ENCODE measurements around the gene KCTD16. TPM values are rescaled to one million over a fixed set of nuclear protein-coding genes. Genes with fewer than 3 reads are reported as not detected.
A peak's percentile ranks its signal among the peaks of the same experiment; 100 is the strongest.

The KCTD16 gene
- total and polyA plus RNA-seq, 5 donors from 2014 or later, result 0.44 TPM; not detected in 4

GRCh38 chr5:144202072-144202471, 31.4 kb downstream of the KCTD16 start:
- Mint-ChIP-seq H3K27ac (no peak overlapping the region), H3K36me3 (no peaks in the 10 kb centered on the region), H3K4me3 (no peak overlapping the region), H3K4me1 (peaks cover 0 to 9% (median 1%) of the 10 kb centered on the region in 4 donors), H3K27me3 (peaks cover 45% of the 10 kb centered on the region), H3K9me3 (peaks cover 0 to 1% (median 0%) of the 10 kb centered on the region in 7 donors)
- no peak overlapping the region for H3K27ac ChIP-seq (ENCODE audit: insufficient read depth, low read length, poor library complexity, severe bottlenecking)
- no peaks in the 10 kb centered on the region for H3K9me3 ChIP-seq (ENCODE audit: control insufficient read depth in 2 of 2, low read length in 2 of 2)
- DNase-seq, result no peak
- ATAC-seq (ENCODE audit: low read depth in 2 of 2), result no peak
- no peak overlapping the region for H3K4me3 ChIP-seq (ENCODE audit: low read depth, low read length)
- H3K27me3 ChIP-seq (ENCODE audit: control insufficient read depth, insufficient read depth, low read length), result peaks cover 29% of the 10 kb centered on the region
- no peaks in the 10 kb centered on the region for H3K4me1 ChIP-seq (ENCODE audit: control insufficient read depth, insufficient read depth, low read length, poor library complexity, severe bottlenecking)
- H3K36me3 ChIP-seq (ENCODE audit: control insufficient read depth, insufficient read depth, low read length), result no peaks in the 10 kb centered on the region

DNA sequence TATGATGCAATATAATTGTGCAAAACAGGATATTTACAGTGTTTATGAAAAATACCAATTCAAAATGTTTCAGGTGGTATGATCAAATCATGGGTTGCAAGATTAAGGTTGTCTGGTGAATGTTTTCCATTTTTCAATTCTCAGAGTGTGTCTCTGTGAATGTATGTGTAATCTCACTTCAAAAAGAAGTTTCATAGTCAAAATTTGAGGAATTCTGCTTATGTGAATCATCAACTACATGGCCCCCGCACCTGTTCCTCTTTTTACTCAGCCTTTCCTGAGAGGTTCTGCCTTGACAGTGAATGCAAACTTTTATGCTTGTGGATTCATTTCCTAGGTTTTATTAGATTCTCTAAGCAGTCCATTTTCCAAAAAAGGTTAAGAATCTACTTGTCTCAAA, 32.1 kb downstream of the KCTD16 start:
- Mint-ChIP-seq H3K4me1 (peaks cover 0 to 9% (median 1%) of the 10 kb centered on the region in 4 donors), H3K4me3 (no peak overlapping the region), H3K36me3 (no peaks in the 10 kb centered on the region), H3K27me3 (peaks cover 45% of the 10 kb centered on the region), H3K9me3 (peaks cover 0 to 1% (median 0%) of the 10 kb centered on the region in 7 donors), H3K27ac (no peak overlapping the region)
- ATAC-seq (ENCODE audit: low read depth in 2 of 2), result no peak
- Histone ChIP-seq H3K4me1 (ENCODE audit: control insufficient read depth, insufficient read depth, low read length, poor library complexity, severe bottlenecking) (no peaks in the 10 kb centered on the region), H3K4me3 (ENCODE audit: low read depth, low read length) (no peak overlapping the region), H3K27me3 (ENCODE audit: control insufficient read depth, insufficient read depth, low read length) (peaks cover 30% of the 10 kb centered on the region), H3K27ac (ENCODE audit: insufficient read depth, low read length, poor library complexity, severe bottlenecking) (no peak overlapping the region), H3K36me3 (ENCODE audit: control insufficient read depth, insufficient read depth, low read length) (no peaks in the 10 kb centered on the region), H3K9me3 (ENCODE audit: control insufficient read depth in 2 of 2, low read length in 2 of 2) (no peaks in the 10 kb centered on the region)
- DNase-seq, result no peak

GRCh38 chr5:144203750-144204596, 33.3 kb downstream of the KCTD16 start:
- ATAC-seq (ENCODE audit: low read depth in 2 of 2), result peak in 1 of 2 donors; percentile 50
- peaks cover 30% of the 10 kb centered on the region for H3K27me3 ChIP-seq (ENCODE audit: control insufficient read depth, insufficient read depth, low read length)
- Mint-ChIP-seq H3K4me1 (peaks cover 0 to 9% (median 1%) of the 10 kb centered on the region in 4 donors), H3K27me3 (peaks cover 50% of the 10 kb centered on the region), H3K27ac (no peak overlapping the region), H3K9me3 (peaks cover 0 to 1% (median 0%) of the 10 kb centered on the region in 7 donors), H3K4me3 (no peak overlapping the region), H3K36me3 (no peaks in the 10 kb centered on the region)
- H3K4me3 ChIP-seq (ENCODE audit: low read depth, low read length), result no peak overlapping the region
- no peaks in the 10 kb centered on the region for H3K36me3 ChIP-seq (ENCODE audit: control insufficient read depth, insufficient read depth, low read length)
- no peaks in the 10 kb centered on the region for H3K9me3 ChIP-seq (ENCODE audit: control insufficient read depth in 2 of 2, low read length in 2 of 2)
- no peak overlapping the region for H3K27ac ChIP-seq (ENCODE audit: insufficient read depth, low read length, poor library complexity, severe bottlenecking)
- H3K4me1 ChIP-seq (ENCODE audit: control insufficient read depth, insufficient read depth, low read length, poor library complexity, severe bottlenecking), result no peaks in the 10 kb centered on the region
- peak; percentile 16 to 70 (median 46) for DNase-seq

DNA sequence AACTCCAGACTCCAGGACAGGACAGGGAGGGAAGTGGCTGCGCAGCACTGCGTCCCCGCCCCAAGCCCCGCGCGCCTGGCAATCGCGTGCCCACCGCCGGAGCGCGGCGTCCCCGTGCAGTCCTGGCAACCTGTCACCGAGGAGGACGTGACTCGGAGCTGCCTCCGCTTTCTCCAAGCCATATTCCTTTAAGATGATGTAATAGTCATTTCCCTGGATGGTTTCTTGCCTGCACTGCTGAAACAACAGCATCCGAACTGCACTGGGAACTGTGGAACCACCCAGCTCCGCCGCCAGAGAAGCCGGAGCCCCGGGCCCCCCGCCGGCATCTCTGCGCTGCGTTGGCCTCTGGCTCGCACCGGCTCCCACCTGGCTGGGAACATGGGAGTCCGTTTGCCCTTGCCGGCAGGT, 34.5 kb downstream of the KCTD16 start:
- H3K9me3 ChIP-seq (ENCODE audit: control insufficient read depth in 2 of 2, low read length in 2 of 2), result no peaks in the 10 kb centered on the region
- Mint-ChIP-seq H3K9me3 (peaks cover 0 to 1% (median 0%) of the 10 kb centered on the region in 7 donors), H3K4me1 (peaks cover 0 to 9% (median 1%) of the 10 kb centered on the region in 4 donors), H3K4me3 (no peak overlapping the region), H3K27ac (no peak overlapping the region), H3K36me3 (no peaks in the 10 kb centered on the region), H3K27me3 (peaks cover 50% of the 10 kb centered on the region)
- H3K27ac ChIP-seq (ENCODE audit: insufficient read depth, low read length, poor library complexity, severe bottlenecking), result no peak overlapping the region
- no peaks in the 10 kb centered on the region for H3K36me3 ChIP-seq (ENCODE audit: control insufficient read depth, insufficient read depth, low read length)
- no peak overlapping the region for H3K4me3 ChIP-seq (ENCODE audit: low read depth, low read length)
- peaks cover 33% of the 10 kb centered on the region for H3K27me3 ChIP-seq (ENCODE audit: control insufficient read depth, insufficient read depth, low read length)
- DNase-seq, result no peak
- no peak for ATAC-seq (ENCODE audit: low read depth in 2 of 2)
- H3K4me1 ChIP-seq (ENCODE audit: control insufficient read depth, insufficient read depth, low read length, poor library complexity, severe bottlenecking), result no peaks in the 10 kb centered on the region

GRCh38 chr5:144206141-144206540, 35.5 kb downstream of the KCTD16 start:
- Mint-ChIP-seq H3K4me1 (peaks cover 0 to 9% (median 1%) of the 10 kb centered on the region in 4 donors), H3K9me3 (peaks cover 0 to 1% (median 0%) of the 10 kb centered on the region in 7 donors), H3K27me3 (peaks cover 51% of the 10 kb centered on the region), H3K4me3 (no peak overlapping the region), H3K27ac (no peak overlapping the region), H3K36me3 (no peaks in the 10 kb centered on the region)
- H3K36me3 ChIP-seq (ENCODE audit: control insufficient read depth, insufficient read depth, low read length), result no peaks in the 10 kb centered on the region
- no peaks in the 10 kb centered on the region for H3K9me3 ChIP-seq (ENCODE audit: control insufficient read depth in 2 of 2, low read length in 2 of 2)
- H3K27ac ChIP-seq (ENCODE audit: insufficient read depth, low read length, poor library complexity, severe bottlenecking), result no peak overlapping the region
- H3K27me3 ChIP-seq (ENCODE audit: control insufficient read depth, insufficient read depth, low read length), result peaks cover 33% of the 10 kb centered on the region
- DNase-seq, result no peak
- H3K4me3 ChIP-seq (ENCODE audit: low read depth, low read length), result no peak overlapping the region
- ATAC-seq (ENCODE audit: low read depth in 2 of 2), result no peak
- no peaks in the 10 kb centered on the region for H3K4me1 ChIP-seq (ENCODE audit: control insufficient read depth, insufficient read depth, low read length, poor library complexity, severe bottlenecking)

DNA sequence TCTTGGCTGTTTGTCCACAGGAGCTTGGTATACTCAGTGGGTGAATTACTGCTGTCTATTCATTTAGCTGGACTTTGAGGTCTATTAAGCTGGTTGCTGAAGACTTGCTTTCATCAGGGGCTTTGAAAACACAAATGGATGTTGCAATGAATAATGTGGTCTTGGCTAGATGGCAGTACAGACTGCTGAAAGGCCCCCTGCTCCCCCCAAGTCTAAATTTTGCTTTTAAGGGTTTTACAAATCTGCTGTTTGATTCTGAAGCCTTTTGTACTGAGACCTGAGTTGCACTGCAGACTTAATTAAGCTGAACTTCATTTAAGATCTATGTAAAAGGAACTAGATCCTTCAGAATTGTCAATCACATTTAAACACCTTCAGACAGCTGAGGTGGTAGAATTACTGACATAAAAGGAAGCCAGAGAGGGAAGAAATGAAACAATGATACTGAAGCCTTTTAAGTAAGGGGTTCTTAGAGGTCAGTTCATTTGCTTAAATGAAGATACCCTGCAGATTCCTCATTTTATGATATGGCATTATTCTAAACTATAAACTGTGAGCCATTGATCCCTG, 37.3 kb downstream of the KCTD16 start:
- no peak for DNase-seq
- Mint-ChIP-seq H3K36me3 (no peaks in the 10 kb centered on the region), H3K4me1 (peaks cover 0 to 9% (median 1%) of the 10 kb centered on the region in 4 donors), H3K9me3 (peaks cover 0 to 1% (median 0%) of the 10 kb centered on the region in 7 donors), H3K27me3 (peaks cover 50% of the 10 kb centered on the region), H3K27ac (no peak overlapping the region), H3K4me3 (no peak overlapping the region)
- H3K27me3 ChIP-seq (ENCODE audit: control insufficient read depth, insufficient read depth, low read length), result peaks cover 33% of the 10 kb centered on the region
- H3K36me3 ChIP-seq (ENCODE audit: control insufficient read depth, insufficient read depth, low read length), result no peaks in the 10 kb centered on the region
- no peaks in the 10 kb centered on the region for H3K9me3 ChIP-seq (ENCODE audit: control insufficient read depth in 2 of 2, low read length in 2 of 2)
- H3K27ac ChIP-seq (ENCODE audit: insufficient read depth, low read length, poor library complexity, severe bottlenecking), result no peak overlapping the region
- no peak for ATAC-seq (ENCODE audit: low read depth in 2 of 2)
- no peaks in the 10 kb centered on the region for H3K4me1 ChIP-seq (ENCODE audit: control insufficient read depth, insufficient read depth, low read length, poor library complexity, severe bottlenecking)
- H3K4me3 ChIP-seq (ENCODE audit: low read depth, low read length), result no peak overlapping the region

DNA sequence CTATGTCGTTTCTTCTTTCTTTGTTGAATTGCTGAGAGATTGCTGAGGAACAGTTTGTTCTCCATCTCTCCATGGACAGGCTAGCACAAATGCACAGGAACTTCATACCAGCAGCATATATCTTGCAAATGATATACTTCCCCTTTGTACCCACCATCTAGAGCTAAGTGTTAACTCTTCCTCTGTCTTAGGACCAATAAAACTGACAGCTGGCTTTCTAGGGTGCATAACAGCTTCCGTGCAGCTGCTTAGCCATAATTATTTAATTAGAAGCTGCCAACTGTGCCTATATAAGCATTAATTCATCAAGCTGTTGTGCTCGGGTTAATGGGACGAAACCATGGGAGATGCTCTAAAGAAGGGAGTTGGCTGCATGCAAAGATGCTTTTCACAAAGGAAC, 38.7 kb downstream of the KCTD16 start:
- Mint-ChIP-seq H3K27me3 (peaks cover 41% of the 10 kb centered on the region), H3K4me1 (peaks cover 0 to 4% (median 1%) of the 10 kb centered on the region in 4 donors), H3K27ac (no peak overlapping the region), H3K4me3 (no peak overlapping the region), H3K9me3 (no peaks in the 10 kb centered on the region), H3K36me3 (no peaks in the 10 kb centered on the region)
- Histone ChIP-seq H3K4me3 (ENCODE audit: low read depth, low read length) (no peak overlapping the region), H3K9me3 (ENCODE audit: control insufficient read depth in 2 of 2, low read length in 2 of 2) (no peaks in the 10 kb centered on the region), H3K36me3 (ENCODE audit: control insufficient read depth, insufficient read depth, low read length) (no peaks in the 10 kb centered on the region), H3K27me3 (ENCODE audit: control insufficient read depth, insufficient read depth, low read length) (peaks cover 34% of the 10 kb centered on the region), H3K27ac (ENCODE audit: insufficient read depth, low read length, poor library complexity, severe bottlenecking) (no peak overlapping the region), H3K4me1 (ENCODE audit: control insufficient read depth, insufficient read depth, low read length, poor library complexity, severe bottlenecking) (no peaks in the 10 kb centered on the region)
- DNase-seq (no peak), ATAC-seq (ENCODE audit: low read depth in 2 of 2) (no peak)
